ENCODE measurements around the gene CNTNAP2.

Gene CNTNAP2

DNA sequence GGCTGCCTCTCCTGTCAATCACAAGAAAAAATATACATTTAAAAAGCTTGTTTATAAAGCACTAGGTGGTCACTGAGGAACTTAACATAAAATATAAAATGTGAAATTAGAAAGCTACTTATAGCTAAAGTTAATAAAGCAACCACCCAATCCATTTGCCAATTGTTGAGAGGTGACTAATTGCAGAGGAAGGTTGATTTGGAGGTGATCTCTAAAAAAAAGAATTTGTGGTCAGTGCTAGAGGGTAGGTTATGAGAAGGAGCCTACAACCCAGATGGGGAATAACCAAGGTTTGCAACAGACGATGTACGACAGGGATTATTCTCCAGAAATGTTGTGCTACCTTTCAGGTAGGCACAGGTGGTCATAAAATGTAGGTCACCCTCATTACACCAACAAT lies 2029.7 kb downstream of the CNTNAP2 start:
- no peak for DNase-seq (ENCODE audit: low read depth in 2 of 2)

GRCh38 chr7:148147438-148147837 lies 2030.8 kb downstream of the CNTNAP2 start:
- no peak for DNase-seq (ENCODE audit: low read depth in 2 of 2)

DNA sequence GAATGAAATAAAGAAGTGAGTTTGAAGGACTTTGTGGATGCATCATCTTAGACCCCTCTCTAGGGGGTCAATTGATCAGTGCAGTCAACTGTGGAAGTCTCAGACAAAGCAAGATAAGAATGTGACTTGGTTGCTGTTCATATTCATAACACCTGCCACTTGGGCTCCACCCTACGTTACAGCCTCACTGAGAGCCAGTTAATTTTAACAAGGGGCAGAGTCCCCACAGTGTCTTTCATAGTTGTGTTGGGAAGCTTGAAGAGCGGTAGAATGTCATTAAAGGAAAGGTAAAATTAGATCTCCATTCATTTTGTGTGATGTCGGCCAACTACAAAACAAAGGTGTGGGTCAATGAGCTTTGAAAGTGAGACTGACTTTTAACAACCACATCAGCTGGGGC lies 2031.9 kb downstream of the CNTNAP2 start:
- no peak for DNase-seq (ENCODE audit: low read depth in 2 of 2)

- DNase-seq (ENCODE audit: low read depth in 2 of 2): no peak
These were observed 2033.1 kb downstream of the CNTNAP2 start for GRCh38 chr7:148149730-148150129.

- no peak for DNase-seq (ENCODE audit: low read depth in 2 of 2)
These were observed 2035.2 kb downstream of the CNTNAP2 start for GRCh38 chr7:148151778-148152177.

DNA sequence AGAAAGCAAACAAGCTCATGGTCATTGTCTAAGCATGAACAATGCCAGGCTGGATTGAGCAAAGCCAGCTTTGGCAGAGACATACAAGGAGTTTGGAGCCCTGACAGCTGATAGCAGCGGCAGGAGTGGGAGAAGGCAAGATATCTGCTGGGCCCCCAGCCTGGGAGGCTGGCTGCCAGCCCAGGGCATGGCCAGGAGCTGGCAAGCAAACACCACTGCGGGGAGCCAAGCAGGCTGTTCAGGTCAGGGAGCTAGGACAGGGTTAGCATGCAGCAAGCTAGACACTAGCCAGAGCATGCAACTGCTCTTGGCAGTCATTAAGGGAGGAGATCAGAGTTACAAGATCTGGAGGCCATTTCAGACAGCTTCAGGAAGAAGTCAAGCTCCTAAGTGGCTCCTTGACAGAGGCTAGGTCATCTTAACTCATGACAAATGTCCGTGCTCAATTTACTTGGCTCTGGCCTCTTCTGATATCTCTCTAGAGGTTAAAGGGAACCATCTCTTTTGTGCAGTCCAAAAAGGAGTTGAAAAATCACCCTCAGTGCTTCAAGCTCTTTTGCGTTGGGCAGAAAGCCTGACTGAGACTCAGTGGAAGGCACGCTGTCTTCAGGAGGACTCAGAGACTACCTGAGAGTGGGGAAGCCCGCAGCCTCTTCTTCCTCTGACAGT lies 2037.1 kb downstream of the CNTNAP2 start:
- no peak for DNase-seq (ENCODE audit: low read depth in 2 of 2)

- no peak for DNase-seq (ENCODE audit: low read depth in 2 of 2)
These were observed 2038.4 kb downstream of the CNTNAP2 start for GRCh38 chr7:148155000-148155399.

DNA sequence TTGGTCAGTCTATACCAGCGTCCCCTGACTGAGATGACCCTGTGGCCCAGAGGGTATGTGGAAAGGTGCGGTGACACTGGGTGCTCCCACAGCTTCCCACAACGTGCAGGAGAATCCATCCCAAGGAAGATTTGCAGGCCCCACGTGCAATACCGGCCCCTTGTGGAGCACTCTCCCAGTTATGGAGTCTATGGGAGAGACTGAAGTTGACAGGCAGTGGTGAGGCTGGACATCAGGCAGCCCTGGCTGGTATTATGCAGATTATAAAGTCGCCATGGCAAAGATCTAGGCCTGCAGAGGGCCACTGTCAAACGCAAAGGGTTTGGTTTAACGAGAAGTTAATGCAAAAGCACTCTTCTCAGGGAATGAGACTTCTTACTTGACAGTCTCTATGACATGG lies 2039.2 kb downstream of the CNTNAP2 start:
- no peak for DNase-seq (ENCODE audit: low read depth in 2 of 2)

DNA sequence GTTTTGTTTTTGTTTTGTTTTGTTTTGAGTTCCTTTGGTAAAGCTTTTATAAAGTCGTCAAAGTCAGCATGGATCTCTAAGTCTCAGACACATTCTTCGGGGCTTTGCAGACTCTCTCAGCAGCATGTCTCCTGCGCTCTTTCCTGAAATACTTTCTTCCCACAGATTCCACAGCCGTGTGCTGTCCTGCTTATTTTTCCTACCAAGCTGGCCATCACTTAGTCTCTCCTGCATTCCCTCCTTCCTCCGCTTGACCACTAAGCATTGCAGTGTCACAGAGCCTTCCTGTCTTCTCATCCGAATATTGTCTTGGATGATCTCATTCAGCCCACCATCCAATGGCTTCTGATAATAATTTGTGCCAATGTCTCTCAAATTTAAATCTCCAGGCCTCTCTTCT lies 2039.6 kb downstream of the CNTNAP2 start:
- DNase-seq (ENCODE audit: low read depth in 2 of 2): no peak

DNA sequence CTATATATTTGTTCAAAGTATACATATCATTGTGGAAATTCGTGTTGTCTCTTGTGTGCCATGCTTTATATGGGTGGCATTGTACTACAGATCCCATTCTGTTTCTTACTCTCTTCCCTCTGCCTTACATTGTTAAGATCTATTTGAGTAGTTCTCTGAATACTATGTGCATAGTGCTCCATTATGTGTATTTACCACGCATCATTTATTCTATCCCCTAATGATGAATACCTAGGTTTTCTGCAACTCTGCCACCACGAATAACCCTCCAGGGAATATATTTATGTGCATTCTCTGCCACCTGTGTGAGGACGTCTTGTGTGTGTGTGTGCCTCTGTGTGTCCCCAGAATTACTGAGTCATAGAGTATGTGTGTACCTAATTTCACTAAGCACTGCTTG lies 2042.7 kb downstream of the CNTNAP2 start:
- no peak for DNase-seq (ENCODE audit: low read depth in 2 of 2)

DNA sequence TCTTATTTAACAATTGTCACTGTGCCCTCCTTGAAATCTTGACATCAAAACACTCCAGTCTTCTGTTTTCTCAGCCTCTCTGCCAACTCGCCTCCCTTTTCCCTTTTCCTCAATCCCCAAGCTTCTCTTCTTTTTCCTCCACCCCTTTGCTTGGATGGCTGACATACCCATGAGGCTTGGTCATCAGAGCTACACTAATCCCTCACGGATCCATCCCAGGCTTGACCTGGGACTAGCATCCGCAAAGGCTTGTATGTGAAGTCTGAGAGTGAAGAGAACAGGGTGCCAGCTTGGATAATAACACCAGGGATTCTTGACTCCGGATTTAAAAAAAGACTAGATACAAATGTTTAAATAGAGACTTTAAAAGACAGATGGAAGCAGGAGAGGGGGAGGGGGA lies 2045.2 kb downstream of the CNTNAP2 start:
- DNase-seq (ENCODE audit: low read depth in 2 of 2): no peak

DNA sequence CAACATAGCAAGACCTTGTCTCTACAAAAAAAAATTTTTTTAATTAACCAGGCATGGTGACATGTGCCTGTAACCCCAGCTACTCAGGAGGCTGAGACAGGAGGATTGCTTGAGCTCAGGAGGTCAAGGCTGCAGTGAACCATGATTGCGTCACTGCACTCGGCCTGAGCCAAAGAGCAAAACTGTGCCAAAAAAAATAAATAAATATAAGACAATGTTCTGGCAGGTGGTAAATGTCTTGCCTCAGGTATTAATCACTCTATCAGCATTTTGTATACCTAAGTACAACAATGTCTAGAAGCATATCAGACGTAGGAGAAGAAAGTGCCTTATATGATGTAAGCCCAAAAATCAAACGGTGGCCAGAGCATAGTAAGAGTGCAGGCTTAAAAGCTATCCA lies 2046.2 kb downstream of the CNTNAP2 start:
- DNase-seq (ENCODE audit: low read depth in 2 of 2): no peak

DNA sequence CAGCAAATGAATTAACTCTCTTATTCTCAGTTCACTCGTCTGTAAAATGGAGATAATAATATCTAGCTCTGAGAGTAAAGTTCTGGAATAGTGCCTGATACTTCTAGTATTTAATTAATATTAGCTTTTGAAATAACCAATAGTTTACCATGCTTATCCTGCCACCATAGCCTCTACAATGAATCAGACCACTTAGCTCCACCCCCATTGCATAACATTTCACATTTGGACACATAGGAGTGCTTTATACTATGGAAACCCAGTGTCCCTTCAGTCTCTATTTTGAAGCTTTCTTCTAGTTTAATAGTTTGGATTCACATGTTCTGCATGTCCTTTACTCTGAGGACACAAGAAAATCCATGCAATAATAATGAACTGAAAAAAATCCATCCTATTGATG lies 2046.6 kb downstream of the CNTNAP2 start:
- DNase-seq (ENCODE audit: low read depth in 2 of 2): no peak

GRCh38 chr7:148172920-148173319 lies 2056.3 kb downstream of the CNTNAP2 start:
- DNase-seq (ENCODE audit: low read depth in 2 of 2): no peak

DNA sequence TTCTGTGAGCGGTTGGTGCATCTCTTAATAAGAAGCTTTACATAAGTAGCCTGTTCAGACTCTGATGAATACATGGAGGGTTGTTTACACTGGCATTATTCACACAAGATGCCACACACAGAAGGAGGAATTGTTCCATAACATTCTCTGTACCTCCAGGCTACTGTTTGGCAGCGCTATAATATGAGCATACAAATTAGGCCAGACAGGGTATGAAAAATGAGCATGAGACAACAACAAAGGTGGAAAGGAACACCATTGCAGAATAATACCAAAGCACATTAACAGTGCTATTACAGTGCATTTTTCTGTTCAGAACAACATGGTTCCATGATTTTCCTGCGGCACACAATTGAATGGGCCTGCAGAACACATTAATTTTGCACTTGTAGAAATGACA lies 2056.8 kb downstream of the CNTNAP2 start:
- DNase-seq (ENCODE audit: low read depth in 2 of 2): no peak

DNA sequence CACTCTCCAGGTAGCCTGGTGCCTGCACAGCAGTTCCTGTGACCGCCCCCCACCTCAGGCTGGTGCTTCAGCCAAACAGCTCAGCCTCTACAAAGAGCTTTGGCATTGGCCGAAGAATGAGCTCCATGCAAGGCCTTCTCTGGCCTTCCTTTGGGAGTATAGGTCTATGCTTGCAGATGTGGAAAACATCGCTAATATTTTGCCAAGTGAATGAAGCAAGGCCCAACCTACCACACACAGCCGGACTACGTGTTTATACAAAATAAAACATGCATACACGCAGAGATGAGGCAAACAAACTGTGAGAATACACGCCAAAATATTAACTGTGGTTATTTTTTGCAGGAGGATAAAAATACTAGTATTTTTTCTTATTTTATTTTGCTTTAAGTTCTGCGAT lies 2057.8 kb downstream of the CNTNAP2 start:
- no peak for DNase-seq (ENCODE audit: low read depth in 2 of 2)

GRCh38 chr7:148175512-148175911 lies 2058.9 kb downstream of the CNTNAP2 start:
- DNase-seq (ENCODE audit: low read depth in 2 of 2): no peak

- no peak for DNase-seq (ENCODE audit: low read depth in 2 of 2)
These were observed 2061.4 kb downstream of the CNTNAP2 start for GRCh38 chr7:148177972-148178371.

GRCh38 chr7:148180075-148180474 lies 2063.5 kb downstream of the CNTNAP2 start:
- DNase-seq (ENCODE audit: low read depth in 2 of 2): no peak

- DNase-seq (ENCODE audit: low read depth in 2 of 2): no peak
These were observed 2065.7 kb downstream of the CNTNAP2 start for GRCh38 chr7:148182264-148182663.

GRCh38 chr7:148185041-148185440 lies 2068.4 kb downstream of the CNTNAP2 start:
- no peak for DNase-seq (ENCODE audit: low read depth in 2 of 2)

- DNase-seq (ENCODE audit: low read depth in 2 of 2): no peak
These were observed 2070.9 kb downstream of the CNTNAP2 start for GRCh38 chr7:148187471-148187870.

DNA sequence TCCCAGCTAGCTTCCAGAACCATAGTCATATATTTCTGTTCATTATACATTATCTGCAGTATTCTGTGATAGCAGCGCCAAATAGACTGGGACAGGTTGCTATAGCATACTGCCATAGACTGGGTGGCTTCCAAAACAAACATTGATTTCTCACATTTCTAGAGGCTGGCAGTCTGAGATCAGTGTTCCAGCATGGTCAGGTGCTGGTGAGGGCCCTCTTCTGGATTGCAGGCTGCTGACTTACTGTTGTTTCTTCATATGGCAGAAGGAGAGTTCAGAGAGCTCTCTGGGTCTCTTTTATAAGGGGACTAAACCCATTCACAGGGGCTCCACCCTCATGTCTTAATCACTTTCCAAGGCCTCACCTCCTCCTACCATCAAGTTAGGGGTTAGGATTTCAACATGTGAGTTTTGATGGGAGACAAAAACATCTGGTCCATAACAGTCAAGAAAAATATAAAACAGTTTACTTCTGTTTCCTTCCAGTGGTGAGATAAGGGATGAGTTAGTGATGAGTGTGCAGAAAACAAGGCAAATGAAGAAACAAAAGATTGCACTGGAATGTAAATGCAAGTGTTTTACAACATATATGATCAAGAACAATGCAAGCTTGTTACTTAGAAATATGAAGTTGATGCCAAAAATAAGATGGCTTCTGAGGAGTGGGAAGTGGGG lies 2074.9 kb downstream of the CNTNAP2 start:
- no peak for DNase-seq (ENCODE audit: low read depth in 2 of 2)

DNA sequence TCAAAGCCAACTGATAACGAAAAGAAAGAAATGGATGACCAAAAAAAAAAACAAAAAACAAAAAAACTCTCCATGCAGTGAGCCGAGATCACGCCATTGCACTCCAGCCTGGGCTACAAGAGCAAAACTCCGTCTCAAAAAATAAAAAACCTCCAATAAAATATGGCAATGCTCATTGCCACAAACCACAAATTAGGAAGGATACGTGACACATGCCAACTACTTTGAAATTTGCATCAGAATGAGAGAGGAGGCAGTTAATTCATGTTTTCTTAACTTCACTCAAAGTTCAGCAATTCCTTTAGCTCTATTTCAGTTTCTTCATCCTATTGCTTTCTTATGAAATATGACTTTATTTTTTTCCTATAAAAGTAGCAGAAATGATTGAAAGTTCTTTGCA lies 2075.9 kb downstream of the CNTNAP2 start:
- no peak for DNase-seq (ENCODE audit: low read depth in 2 of 2)
